Mucosa of rectum (tissue), 2 donors: ENCODE results near the gene ALDH1B1.

ENCODE experiments used
- H3K27ac ChIP-seq, 2 donors: one replicate each; pipeline ENCODE4 v1.7.0; 2013; ENCODE audit warnings: inconsistent platforms in 2 of 2, low read depth in 2 of 2, low read length in 2 of 2
- H3K27me3 ChIP-seq, 2 donors: one replicate each; pipeline ENCODE4 v1.7.0; 2013; ENCODE audit warnings: low read length in 2 of 2; ENCODE audit not compliant: control insufficient read depth in 2 of 2, insufficient read depth in 2 of 2
- H3K36me3 ChIP-seq, 2 donors: one replicate each; pipeline ENCODE4 v1.7.0; 2013; ENCODE audit warnings: low read length in 2 of 2; ENCODE audit not compliant: control insufficient read depth in 2 of 2, insufficient read depth in 2 of 2
- H3K4me1 ChIP-seq, 2 donors: one replicate each; pipeline ENCODE4 v1.7.0; 2013; ENCODE audit warnings: low read length in 2 of 2, mild to moderate bottlenecking in 1 of 2; ENCODE audit not compliant: control insufficient read depth in 2 of 2, insufficient read depth in 2 of 2
- H3K4me3 ChIP-seq, 2 donors: one replicate each; pipeline ENCODE4 v1.7.0; 2013; ENCODE audit warnings: low read length in 2 of 2
- H3K9ac ChIP-seq, 2 donors: one replicate each; pipeline ENCODE4 v1.7.0; 2013; ENCODE audit warnings: low read length in 2 of 2, low read depth in 1 of 2, mild to moderate bottlenecking in 1 of 2
- H3K9me3 ChIP-seq, 2 donors: one replicate each; pipeline ENCODE4 v1.7.0; 2013; ENCODE audit warnings: low read length in 2 of 2; ENCODE audit not compliant: control insufficient read depth in 2 of 2
- donor health status: healthy.
- donor health status: Normal muscosa, but diverticular disease.

ALDH1B1 gene

DNA sequence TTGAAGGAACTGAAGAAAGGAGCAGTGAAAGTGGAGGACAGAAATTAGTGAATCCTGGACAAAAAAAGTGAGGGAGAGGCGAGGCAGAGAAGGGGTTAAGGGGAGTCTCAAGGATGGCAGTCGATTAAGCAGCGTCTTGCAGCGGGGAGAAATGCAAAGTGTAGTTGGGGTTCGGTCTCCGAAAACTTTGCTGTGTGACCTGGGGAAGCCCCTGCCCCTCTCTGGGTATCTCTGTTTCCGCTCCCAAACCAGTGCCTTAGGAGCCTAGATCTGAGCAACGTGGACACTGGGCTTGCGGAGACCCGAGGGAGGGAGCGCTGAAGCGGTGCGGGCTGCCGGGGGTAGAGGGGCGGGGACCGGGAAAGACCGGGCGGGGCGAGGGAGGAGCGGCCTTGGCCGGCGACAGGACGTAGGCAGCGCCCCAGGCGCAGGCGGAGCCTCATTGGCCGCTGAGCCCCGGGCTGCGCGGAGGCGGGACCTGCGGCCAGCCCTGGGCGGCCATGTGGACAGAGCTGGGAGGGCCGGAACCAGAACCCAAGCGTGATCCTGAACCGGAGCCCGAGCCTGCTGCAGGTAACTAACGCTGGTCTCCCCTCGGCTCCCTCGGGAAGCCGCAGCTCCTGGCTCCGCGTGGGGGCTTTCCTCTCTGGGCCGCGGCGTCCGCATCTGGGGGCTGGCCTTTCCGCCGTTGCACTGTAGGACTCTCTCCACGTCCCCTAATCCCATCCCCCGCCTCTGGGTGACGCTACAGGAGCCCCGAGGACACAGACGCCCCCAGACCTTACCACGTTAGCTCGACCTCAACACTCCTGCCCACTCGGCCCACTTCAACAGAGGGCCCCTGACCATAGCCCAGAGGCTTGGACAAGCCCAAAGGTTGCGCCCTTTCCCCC lies at the start of gene ALDH1B1:
Gene ALDH1B1, plus strand, starts transcription at position 468 of the 893 bp plus-strand sequence. CDS start 3,047 bp downstream, outside the sequence.
- H3K36me3 ChIP-seq: peaks cover 9 to 17% of the 10 kb centered on the region in 2 donors
- peaks cover 11 to 16% of the 10 kb centered on the region in 2 donors for H3K4me1 ChIP-seq
- H3K27me3 ChIP-seq: no peaks in the 10 kb centered on the region
- H3K9me3 ChIP-seq: no peaks in the 10 kb centered on the region
- peak within 1 kb of the TSS; percentile 84 to 92 for H3K4me3 ChIP-seq
- peak within 1 kb of the TSS; percentile 82 to 86 for H3K9ac ChIP-seq
- H3K27ac ChIP-seq: peak within 1 kb of the TSS; percentile 74 to 75

DNA sequence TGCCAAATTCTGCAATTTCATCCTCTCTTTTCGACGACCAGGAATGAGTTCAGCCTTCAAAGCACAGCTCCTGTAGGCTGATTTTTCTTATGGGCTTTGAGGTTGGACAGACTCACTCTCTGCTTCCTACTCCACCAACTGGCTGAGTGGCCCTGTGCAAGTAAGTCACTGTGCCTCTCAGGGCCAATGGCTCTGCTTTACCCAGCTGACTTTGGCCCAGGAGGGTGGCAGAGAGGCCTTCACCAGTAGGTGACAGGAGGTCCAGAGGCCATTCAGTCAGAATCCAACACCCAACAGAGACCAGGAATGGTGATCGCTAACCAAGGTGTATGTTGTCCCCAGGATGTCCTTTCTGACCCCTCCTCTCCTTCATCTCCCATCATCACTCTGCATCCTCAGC lies 49.5 kb upstream of the ALDH1B1 start:
- Histone ChIP-seq H3K36me3 (no peaks in the 10 kb centered on the region), H3K4me3 (no peak overlapping the region), H3K9ac (no peak overlapping the region), H3K27ac (no peak overlapping the region), H3K27me3 (no peaks in the 10 kb centered on the region), H3K4me1 (peaks cover 0 to 4% of the 10 kb centered on the region in 2 donors), H3K9me3 (no peaks in the 10 kb centered on the region)

DNA sequence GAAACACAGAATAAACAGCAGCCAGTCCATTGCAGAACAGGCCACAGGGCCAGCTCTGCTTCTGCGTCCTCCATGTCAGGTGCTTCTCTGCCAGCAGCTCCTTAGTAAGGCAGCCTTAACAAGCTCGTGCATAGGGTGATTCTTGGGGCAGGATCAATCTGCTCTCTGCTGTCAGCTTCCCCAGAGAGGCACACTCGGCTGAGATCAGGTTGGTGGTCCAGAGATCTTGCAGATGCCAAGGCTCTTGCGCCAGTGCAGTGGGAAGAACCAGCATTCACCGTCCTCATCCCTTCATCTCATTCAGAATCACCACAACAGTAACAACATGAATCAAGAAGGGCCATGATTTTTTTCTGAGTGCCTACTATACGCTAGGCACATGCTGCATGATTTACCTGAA lies 49.0 kb upstream of the ALDH1B1 start:
- peaks cover 0 to 4% of the 10 kb centered on the region in 2 donors for H3K4me1 ChIP-seq

DNA sequence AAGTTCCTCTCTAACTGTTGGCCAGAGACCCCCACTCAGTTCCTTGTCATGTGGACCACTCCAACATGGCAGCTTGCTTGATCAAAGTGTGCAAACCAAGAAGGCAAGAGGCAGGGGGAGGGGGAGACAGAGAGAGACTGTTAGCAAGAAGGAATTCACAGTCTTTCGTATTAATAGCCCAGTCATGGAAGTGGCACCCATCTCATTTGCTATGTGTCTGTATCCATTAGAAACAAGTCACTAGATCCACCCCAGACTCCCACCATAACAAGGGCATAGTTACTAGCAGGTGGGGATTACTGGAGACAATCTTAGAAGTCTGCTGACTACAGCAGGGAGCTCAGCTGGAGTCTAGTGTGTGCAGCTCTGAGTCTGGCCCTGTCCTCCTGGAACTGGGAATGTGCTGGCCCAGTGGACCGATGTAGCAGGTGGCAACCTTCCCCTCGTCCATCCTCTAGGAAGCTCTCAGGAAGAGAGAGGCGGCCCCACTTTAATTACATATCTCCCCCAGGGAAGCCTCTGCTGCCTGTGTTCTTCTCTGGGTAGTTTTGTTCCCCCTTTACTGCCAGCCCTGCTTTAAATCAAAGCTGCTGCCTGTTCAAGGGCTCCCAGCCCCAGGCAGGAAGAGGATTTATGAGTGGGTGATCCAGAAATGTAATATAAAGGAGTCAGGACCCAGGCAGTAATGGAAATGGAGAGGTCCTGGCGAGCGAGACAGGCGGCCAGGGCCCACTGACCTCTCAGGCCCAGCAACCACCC lies 47.8 kb upstream of the ALDH1B1 start:
- H3K36me3 ChIP-seq: no peaks in the 10 kb centered on the region
- no peaks in the 10 kb centered on the region for H3K4me1 ChIP-seq
- H3K4me3 ChIP-seq: no peak overlapping the region
- no peaks in the 10 kb centered on the region for H3K9me3 ChIP-seq
- no peak overlapping the region for H3K9ac ChIP-seq
- no peaks in the 10 kb centered on the region for H3K27me3 ChIP-seq
- H3K27ac ChIP-seq: no peak overlapping the region

More for the DNA sequence above, 49.0 kb upstream of the ALDH1B1 start:
- H3K27me3 ChIP-seq: no peaks in the 10 kb centered on the region
- no peak overlapping the region for H3K27ac ChIP-seq
- H3K9me3 ChIP-seq: no peaks in the 10 kb centered on the region
- no peak overlapping the region for H3K9ac ChIP-seq
- no peaks in the 10 kb centered on the region for H3K36me3 ChIP-seq
- H3K4me3 ChIP-seq: no peak overlapping the region

DNA sequence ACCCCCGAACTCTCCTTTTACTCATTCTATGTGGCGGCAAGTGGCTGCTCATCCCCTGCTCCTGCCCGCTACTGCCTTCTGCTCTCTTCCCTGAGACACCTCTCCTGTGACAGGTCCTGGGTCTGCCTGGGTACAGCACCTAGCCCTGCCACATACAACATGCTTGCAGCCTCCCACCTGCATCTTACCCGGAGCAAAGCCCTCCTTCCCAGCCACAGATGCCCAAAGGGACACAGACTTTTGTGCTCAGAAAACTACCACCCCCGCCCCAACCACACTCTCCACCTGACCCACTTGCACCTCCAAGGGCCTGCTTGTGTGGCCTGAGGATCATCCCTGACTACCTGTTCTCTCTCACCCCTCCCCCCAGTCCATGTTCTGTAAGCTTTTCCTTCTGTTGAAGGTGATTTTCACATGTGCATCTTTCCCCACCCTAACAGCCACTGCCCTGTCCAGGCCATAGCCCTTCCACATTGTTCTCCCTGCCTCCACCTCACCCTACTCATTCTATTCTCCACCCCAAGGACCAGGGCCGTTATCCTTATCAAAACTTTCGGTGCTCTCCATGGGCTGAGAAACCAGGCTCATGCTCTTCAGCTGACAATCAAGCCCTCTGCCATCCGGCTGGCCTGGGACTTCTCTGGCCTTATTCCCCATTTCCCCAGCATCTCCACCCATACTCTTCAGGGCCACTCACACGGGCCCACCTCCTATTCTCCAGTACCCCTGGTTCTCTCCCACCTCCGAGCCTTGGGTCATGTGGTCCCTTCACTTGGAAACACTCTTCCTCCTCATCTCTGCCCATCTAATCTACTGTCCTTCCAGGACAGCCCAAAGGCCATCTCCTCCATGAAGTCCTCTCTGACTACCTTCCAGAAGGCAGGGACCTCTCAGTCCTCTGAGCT lies 46.4 kb upstream of the ALDH1B1 start:
- no peaks in the 10 kb centered on the region for H3K27me3 ChIP-seq
- no peaks in the 10 kb centered on the region for H3K4me1 ChIP-seq
- H3K9me3 ChIP-seq: no peaks in the 10 kb centered on the region
- H3K9ac ChIP-seq: no peak overlapping the region
- H3K27ac ChIP-seq: no peak overlapping the region
- no peak overlapping the region for H3K4me3 ChIP-seq
- H3K36me3 ChIP-seq: no peaks in the 10 kb centered on the region

DNA sequence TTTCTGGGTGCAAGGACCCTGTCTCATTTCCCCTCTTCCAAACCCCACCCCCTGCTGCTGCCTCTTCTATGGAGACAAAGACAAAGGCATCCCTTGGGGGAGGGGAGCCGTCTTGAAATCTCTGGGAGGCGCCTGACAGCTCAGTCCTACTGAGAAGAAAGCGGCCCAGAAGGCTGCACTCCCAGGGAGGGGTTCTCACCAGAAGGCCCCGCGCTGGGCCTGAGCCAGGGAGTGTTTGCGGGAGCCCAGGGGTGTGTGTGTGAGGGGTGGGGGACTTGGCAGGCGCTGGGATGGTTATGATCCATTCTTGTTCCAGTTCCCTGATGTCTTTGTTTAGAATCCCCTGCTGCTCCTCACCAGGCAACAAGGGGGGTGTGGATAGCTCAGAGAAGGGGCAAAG lies 45.7 kb upstream of the ALDH1B1 start:
- Histone ChIP-seq H3K27me3 (no peaks in the 10 kb centered on the region), H3K36me3 (no peaks in the 10 kb centered on the region), H3K4me1 (no peaks in the 10 kb centered on the region), H3K4me3 (no peak overlapping the region), H3K27ac (no peak overlapping the region), H3K9ac (no peak overlapping the region), H3K9me3 (no peaks in the 10 kb centered on the region)

DNA sequence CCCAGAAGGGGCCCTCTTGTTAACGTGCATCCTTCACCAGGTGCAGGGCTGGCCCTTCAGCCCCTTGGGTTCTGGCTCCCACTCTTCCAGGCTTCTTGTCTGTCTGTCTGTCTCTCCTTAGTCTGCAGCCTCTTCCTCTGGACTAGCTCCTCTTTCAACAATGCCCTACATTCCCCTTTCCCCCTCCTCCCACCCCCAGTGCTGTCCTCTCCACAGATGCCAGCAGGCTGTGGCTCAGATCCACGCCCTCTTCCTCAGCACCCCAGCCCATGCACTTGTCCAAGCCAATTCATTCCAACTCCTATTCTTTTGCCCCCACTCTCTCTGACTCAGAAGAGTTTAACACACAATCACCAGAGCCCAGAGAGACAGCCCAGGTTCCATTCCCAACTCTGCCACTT lies 45.2 kb upstream of the ALDH1B1 start:
- H3K36me3 ChIP-seq: no peaks in the 10 kb centered on the region
- no peaks in the 10 kb centered on the region for H3K4me1 ChIP-seq
- no peak overlapping the region for H3K4me3 ChIP-seq
- no peaks in the 10 kb centered on the region for H3K27me3 ChIP-seq
- H3K9ac ChIP-seq: no peak overlapping the region
- no peaks in the 10 kb centered on the region for H3K9me3 ChIP-seq
- H3K27ac ChIP-seq: no peak overlapping the region

DNA sequence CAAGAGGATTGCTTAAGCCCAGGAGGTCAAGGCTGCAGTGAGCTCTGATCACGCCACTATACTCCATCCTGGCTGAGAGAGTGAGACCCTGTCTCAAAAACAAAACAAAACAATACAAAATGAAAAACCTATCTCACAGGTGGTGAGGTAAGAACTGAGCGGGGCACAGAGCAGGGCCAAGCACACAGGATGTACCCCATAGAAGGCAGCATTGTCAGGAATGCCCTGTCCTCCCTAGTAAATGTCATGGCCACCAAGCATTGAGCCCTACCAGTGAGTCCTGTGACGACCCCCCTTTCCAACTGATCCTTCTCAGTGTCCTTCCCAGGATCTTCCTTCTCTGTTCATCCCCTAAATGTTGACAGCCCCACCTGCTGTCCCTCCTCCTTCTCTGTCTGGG lies 44.6 kb upstream of the ALDH1B1 start:
- H3K9me3 ChIP-seq: no peaks in the 10 kb centered on the region
- H3K27me3 ChIP-seq: no peaks in the 10 kb centered on the region
- H3K9ac ChIP-seq: no peak overlapping the region
- no peaks in the 10 kb centered on the region for H3K36me3 ChIP-seq
- no peak overlapping the region for H3K4me3 ChIP-seq
- no peak overlapping the region for H3K27ac ChIP-seq
- no peaks in the 10 kb centered on the region for H3K4me1 ChIP-seq

DNA sequence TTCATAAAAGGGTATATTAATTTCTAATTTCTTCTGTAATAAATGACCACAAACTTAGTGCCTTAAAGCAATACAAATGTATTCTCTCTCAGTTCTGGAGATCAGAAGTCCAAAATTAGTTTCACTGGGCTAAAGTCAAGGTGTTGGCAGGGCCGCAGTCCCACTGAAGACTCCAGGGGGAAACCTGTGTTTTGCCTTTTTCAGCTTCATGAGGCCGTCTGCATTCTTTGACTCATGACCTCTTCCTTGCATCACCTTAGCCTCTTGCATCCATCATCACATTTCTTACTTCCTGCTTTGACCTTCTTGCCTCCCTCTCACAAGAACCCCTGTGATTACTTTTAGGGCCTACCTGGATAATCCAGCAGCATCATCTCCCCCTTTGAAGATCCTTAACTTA lies 42.0 kb upstream of the ALDH1B1 start:
- no peak overlapping the region for H3K9ac ChIP-seq
- H3K9me3 ChIP-seq: no peaks in the 10 kb centered on the region
- H3K4me1 ChIP-seq: no peaks in the 10 kb centered on the region
- no peaks in the 10 kb centered on the region for H3K27me3 ChIP-seq
- H3K36me3 ChIP-seq: no peaks in the 10 kb centered on the region
- no peak overlapping the region for H3K4me3 ChIP-seq
- no peak overlapping the region for H3K27ac ChIP-seq
